Mesenteric fat pad (tissue), 1 donor: Measurements from ENCODE around the gene PDE4D. TPM values are rescaled to one million over a fixed set of nuclear protein-coding genes. Genes with fewer than 3 reads are reported as not detected.
"Not testable (repeated sequence)": the region's sequence is repeated elsewhere in the genome, so short reads cannot be mapped to it uniquely, and the experiment has no call there.

Experiments
- DNase-seq: peaks from one replicate; pipeline ENCODE4 v3.0.0-alpha.2; 2020; ENCODE audit warnings: low spot score
- total RNA-seq: library from RNA; stranded (reverse); fragmentation: NEBNext Ultra II Directional; extraction: Animal tissue kit (Norgen Biotek cat#: 25700); gene quantifications from one replicate; pipeline ENCODE4 v1.2.1, GENCODE V29; 2021
- donor health status: DM: yes; HTN: yes; CAD: no.

PDE4D gene
- total RNA-seq, 1 donor from 2014 or later, result 28.8 TPM

GRCh38 chr5:59769832-59770231 is 123.7 kb downstream of the PDE4D start:
- no peak for DNase-seq

- DNase-seq, result no peak
These were observed 124.5 kb downstream of the PDE4D start for GRCh38 chr5:59769041-59769360.

GRCh38 chr5:59768152-59769040 is 125.1 kb downstream of the PDE4D start:
- DNase-seq, result no peak

GRCh38 chr5:59767681-59768151 is 125.8 kb downstream of the PDE4D start:
- DNase-seq, result no peak

GRCh38 chr5:59767211-59767605 is 126.3 kb downstream of the PDE4D start:
- no peak for DNase-seq

- DNase-seq, result no peak
These were observed 126.9 kb downstream of the PDE4D start for GRCh38 chr5:59766427-59767210.

- no peak for DNase-seq
These were observed 128.1 kb downstream of the PDE4D start for GRCh38 chr5:59765446-59765845.

GRCh38 chr5:59764361-59764760 is 129.2 kb downstream of the PDE4D start:
- DNase-seq, result no peak

GRCh38 chr5:59763541-59763940 is 130.0 kb downstream of the PDE4D start:
- no peak for DNase-seq

- not testable (repeated sequence) for DNase-seq
These were observed 131.3 kb downstream of the PDE4D start for GRCh38 chr5:59762232-59762631.

GRCh38 chr5:59760785-59761348 is 132.7 kb downstream of the PDE4D start:
- no peak for DNase-seq

- DNase-seq, result no peak
These were observed 133.8 kb downstream of the PDE4D start for GRCh38 chr5:59759600-59760351.

GRCh38 chr5:59758566-59758965 is 135.0 kb downstream of the PDE4D start:
- no peak for DNase-seq

GRCh38 chr5:59757442-59757841 is 136.1 kb downstream of the PDE4D start:
- no peak for DNase-seq

- no peak for DNase-seq
These were observed 137.0 kb downstream of the PDE4D start for GRCh38 chr5:59756373-59757035.

GRCh38 chr5:59755476-59755875 is 138.1 kb downstream of the PDE4D start:
- DNase-seq, result no peak

GRCh38 chr5:59753599-59753998 is 139.9 kb downstream of the PDE4D start:
- DNase-seq, result no peak

- DNase-seq, result no peak
These were observed 143.6 kb downstream of the PDE4D start for GRCh38 chr5:59749782-59750520.

GRCh38 chr5:59748036-59748663 is 145.4 kb downstream of the PDE4D start:
- DNase-seq, result not testable (repeated sequence)
